SJSA1 (cell line): ENCODE data around the gene YLPM1. TPM values are rescaled to one million over a fixed set of nuclear protein-coding genes. Genes with fewer than 3 reads are reported as not detected.
A peak's percentile ranks its signal among the peaks of the same experiment; 100 is the strongest.

ENCODE experiments used
- DNase-seq, 2 experiments: peaks; one replicate each; pipeline ENCODE4 v3.0.0-alpha.2; 2015 to 2020; ENCODE audit warnings: low spot score in 2 of 2, low read depth in 1 of 2
- H3K27ac ChIP-seq: fragments of 250-450 bp; sonication (Bioruptor Pico); 2 replicates; pipeline ENCODE4 v1.5.1; 2020; ENCODE audit warnings: mild to moderate bottlenecking, moderate library complexity
- H3K27me3 ChIP-seq: fragments of 250-450 bp; sonication (Bioruptor Pico); replicated peaks from 2 replicates; pipeline ENCODE4 v1.5.1; 2020; ENCODE audit warnings: mild to moderate bottlenecking, moderate library complexity
- H3K36me3 ChIP-seq: fragments of 250-450 bp; sonication (Bioruptor Pico); 2 replicates; pipeline ENCODE4 v1.5.1; 2020; ENCODE audit warnings: mild to moderate bottlenecking
- H3K4me1 ChIP-seq: fragments of 250-450 bp; sonication (Bioruptor Pico); replicated peaks from 2 replicates; pipeline ENCODE4 v1.6.1; 2021; ENCODE audit warnings: mild to moderate bottlenecking
- H3K4me3 ChIP-seq: fragments of 250-450 bp; sonication (Bioruptor Pico); 2 replicates; pipeline ENCODE4 v1.5.1; 2020; ENCODE audit warnings: mild to moderate bottlenecking
- H3K9me3 ChIP-seq: fragments of 250-450 bp; sonication (Bioruptor Pico); replicated peaks from 2 replicates; pipeline ENCODE4 v1.5.1; 2020; ENCODE audit warnings: mild to moderate bottlenecking
- total RNA-seq: library from RNA; depleted of rRNA; stranded (reverse); fragments of >200 nt; shearing (Covaris generic); gene quantifications from 2 replicates; pipeline ENCODE4 v1.2.3, GENCODE V29; 2014; rRNA removed

Gene YLPM1, protein sequence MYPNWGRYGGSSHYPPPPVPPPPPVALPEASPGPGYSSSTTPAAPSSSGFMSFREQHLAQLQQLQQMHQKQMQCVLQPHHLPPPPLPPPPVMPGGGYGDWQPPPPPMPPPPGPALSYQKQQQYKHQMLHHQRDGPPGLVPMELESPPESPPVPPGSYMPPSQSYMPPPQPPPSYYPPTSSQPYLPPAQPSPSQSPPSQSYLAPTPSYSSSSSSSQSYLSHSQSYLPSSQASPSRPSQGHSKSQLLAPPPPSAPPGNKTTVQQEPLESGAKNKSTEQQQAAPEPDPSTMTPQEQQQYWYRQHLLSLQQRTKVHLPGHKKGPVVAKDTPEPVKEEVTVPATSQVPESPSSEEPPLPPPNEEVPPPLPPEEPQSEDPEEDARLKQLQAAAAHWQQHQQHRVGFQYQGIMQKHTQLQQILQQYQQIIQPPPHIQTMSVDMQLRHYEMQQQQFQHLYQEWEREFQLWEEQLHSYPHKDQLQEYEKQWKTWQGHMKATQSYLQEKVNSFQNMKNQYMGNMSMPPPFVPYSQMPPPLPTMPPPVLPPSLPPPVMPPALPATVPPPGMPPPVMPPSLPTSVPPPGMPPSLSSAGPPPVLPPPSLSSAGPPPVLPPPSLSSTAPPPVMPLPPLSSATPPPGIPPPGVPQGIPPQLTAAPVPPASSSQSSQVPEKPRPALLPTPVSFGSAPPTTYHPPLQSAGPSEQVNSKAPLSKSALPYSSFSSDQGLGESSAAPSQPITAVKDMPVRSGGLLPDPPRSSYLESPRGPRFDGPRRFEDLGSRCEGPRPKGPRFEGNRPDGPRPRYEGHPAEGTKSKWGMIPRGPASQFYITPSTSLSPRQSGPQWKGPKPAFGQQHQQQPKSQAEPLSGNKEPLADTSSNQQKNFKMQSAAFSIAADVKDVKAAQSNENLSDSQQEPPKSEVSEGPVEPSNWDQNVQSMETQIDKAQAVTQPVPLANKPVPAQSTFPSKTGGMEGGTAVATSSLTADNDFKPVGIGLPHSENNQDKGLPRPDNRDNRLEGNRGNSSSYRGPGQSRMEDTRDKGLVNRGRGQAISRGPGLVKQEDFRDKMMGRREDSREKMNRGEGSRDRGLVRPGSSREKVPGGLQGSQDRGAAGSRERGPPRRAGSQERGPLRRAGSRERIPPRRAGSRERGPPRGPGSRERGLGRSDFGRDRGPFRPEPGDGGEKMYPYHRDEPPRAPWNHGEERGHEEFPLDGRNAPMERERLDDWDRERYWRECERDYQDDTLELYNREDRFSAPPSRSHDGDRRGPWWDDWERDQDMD (N-terminal part only)
- 13.4 and 15.1 TPM in 2 replicates for total RNA-seq

DNA sequence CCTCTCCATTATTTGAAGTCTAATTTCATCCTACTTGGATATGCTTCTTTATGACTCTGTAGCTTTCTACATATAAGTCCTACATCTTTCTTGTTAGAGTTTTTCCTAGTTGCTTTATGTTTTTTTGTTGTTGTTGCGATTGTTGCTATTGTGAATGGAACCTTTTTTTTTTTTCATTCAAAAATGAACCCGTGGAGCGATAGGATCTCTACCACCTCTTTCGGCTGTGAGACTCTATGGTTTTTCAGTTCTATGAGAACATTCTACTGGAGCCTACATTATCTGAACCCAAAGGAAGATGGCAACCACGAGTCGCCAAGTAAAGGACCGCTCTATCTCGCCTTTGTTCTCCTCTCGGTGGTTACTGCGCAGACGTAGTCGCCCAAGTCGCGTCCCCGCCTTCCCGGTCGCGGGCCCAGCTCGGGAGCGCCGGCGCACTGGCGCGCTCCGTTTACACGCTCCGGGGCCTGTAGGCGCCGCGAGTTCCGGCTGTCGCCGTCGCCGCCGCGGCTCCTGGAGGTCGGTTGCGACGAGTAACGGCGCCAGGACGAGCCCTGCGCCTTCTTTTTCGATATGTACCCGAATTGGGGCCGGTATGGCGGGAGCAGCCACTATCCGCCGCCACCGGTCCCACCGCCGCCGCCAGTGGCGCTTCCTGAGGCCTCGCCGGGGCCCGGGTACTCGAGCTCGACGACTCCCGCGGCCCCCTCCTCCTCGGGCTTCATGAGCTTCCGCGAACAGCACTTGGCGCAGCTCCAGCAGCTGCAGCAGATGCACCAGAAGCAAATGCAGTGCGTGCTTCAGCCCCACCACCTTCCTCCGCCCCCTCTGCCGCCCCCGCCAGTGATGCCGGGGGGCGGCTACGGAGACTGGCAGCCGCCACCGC, at the start of gene YLPM1:
Gene YLPM1 (plus strand): TSS at position 400 of the 886 bp plus-strand sequence. CDS start 174 bp downstream, at position 574.
- Histone ChIP-seq H3K4me1 (peaks cover 7% of the 10 kb centered on the region), H3K36me3 (peaks cover 22% of the 10 kb centered on the region), H3K27ac (peak within 1 kb of the TSS; percentile 78), H3K27me3 (no peaks in the 10 kb centered on the region), H3K4me3 (peak within 1 kb of the TSS; percentile 81), H3K9me3 (no peaks in the 10 kb centered on the region)
- DNase-seq: peak; percentile 90 to 91

DNA sequence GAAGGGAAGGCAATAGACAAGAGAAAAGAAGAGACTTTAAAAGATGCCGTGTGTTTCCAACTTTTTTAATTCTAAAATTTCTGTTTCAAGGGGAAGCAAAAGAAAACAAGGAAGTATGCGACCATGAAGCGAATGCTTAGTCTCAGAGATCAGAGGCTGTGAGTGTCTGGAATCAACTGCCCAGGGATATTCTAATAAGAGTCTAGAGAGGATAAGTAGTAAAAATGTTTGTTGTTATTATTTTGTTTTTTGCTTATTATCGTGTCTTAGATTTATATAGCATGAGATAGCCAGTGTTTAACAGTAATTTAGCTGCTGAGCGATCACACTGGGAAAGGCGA, 49.8 kb upstream of the YLPM1 start:
- Histone ChIP-seq H3K4me3 (peak overlapping the region; percentile 63), H3K27me3 (no peaks in the 10 kb centered on the region), H3K4me1 (peaks cover 4% of the 10 kb centered on the region; the same call in 1 of the 2 replicates), H3K36me3 (peaks cover 35% of the 10 kb centered on the region), H3K27ac (peak overlapping the region; percentile 71), H3K9me3 (no peaks in the 10 kb centered on the region)
- no peak for DNase-seq

DNA sequence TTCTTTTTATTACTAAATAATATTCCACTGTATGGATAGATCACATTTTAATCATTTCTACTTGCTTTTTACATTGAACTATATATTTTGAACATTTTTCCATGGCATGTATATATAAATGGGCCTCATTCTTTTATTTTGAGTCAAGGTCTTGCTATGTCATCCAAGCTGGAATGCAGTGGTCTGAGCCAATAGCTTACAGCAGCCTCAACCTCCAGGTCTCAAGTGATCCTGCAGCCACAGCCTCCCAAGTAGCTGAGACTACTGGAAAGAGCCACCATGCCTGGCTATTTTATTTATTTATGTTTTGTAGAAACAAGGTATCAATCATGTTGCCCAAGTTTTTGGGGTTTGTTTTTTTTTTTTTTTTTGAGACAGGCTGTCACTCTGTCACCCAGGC, 42.6 kb upstream of the YLPM1 start:
- no peak for DNase-seq
- H3K27ac ChIP-seq: no peak overlapping the region

DNA sequence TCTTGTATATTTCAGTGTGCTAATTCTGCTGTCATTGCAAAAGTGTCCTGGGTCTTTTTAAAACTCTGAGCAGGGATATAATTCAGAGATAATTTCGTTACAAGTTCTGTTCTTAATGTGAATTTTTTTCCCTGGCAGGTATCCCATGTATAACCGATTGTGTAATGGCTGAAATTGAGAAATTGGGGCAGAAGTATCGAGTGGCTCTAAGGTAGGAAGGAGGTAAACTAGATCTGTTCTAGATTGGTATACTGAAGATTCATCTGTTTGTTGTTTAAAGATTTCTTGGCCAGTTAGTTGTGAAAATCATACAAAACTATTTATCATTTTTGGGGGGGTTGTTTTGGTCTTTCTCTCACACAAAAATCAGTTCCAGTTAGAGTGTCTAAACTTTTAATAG, 40.0 kb upstream of the YLPM1 start:
- no peak for DNase-seq
- no peak overlapping the region for H3K4me3 ChIP-seq
- H3K9me3 ChIP-seq: no peaks in the 10 kb centered on the region
- no peaks in the 10 kb centered on the region for H3K4me1 ChIP-seq
- H3K27me3 ChIP-seq: no peaks in the 10 kb centered on the region
- H3K27ac ChIP-seq: no peak overlapping the region
- H3K36me3 ChIP-seq: peaks cover 19% of the 10 kb centered on the region

More for the DNA sequence above, 42.6 kb upstream of the YLPM1 start:
- Histone ChIP-seq H3K9me3 (no peaks in the 10 kb centered on the region), H3K4me3 (no peak overlapping the region), H3K4me1 (no peaks in the 10 kb centered on the region), H3K27me3 (no peaks in the 10 kb centered on the region), H3K36me3 (peaks cover 38% of the 10 kb centered on the region)

DNA sequence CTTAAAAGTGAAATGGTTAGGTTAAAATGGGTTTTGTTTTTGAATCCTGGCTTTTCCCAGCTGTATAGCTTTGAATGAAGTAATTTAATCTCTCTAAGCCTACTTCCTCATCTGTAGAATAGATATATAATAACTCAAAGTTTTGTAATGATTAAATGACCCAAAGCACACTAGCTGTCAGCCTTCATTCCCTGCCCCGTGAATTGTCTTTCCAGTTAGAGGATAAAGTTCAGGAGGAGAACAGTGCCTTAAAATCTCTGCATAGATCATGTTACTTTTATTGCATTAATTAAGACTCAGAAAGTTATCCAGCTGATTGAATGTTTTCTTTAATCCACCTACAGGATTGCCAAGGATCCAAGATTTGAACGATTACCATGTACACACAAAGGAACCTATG, 30.7 kb upstream of the YLPM1 start:
- DNase-seq: no peak
- H3K4me1 ChIP-seq: no peaks in the 10 kb centered on the region
- H3K4me3 ChIP-seq: no peak overlapping the region
- no peak overlapping the region for H3K27ac ChIP-seq
- H3K27me3 ChIP-seq: no peaks in the 10 kb centered on the region
- peaks cover 26% of the 10 kb centered on the region for H3K36me3 ChIP-seq
- H3K9me3 ChIP-seq: no peaks in the 10 kb centered on the region

DNA sequence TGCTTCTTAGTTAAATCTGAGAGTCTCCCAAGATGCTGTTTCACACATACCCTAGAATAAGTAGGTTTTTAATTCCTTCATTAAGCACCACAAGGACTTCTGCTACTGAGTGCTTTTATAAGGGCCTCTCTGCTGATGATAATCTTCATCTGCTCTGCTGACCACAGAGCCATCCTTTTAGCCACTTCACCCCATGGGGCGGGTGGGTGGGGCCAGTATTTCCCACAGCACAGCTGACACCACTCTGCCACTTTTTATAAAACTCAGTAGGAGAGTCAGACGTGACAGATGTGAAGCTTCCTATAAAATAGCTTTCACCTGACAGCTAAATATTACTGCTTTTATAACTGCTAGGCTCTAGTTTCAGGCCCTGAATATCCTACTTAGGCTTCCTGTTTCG, 29.9 kb upstream of the YLPM1 start:
- Histone ChIP-seq H3K4me1 (no peaks in the 10 kb centered on the region), H3K4me3 (no peak overlapping the region), H3K27ac (no peak overlapping the region), H3K36me3 (peaks cover 29% of the 10 kb centered on the region), H3K9me3 (no peaks in the 10 kb centered on the region), H3K27me3 (no peaks in the 10 kb centered on the region)
- DNase-seq: no peak

DNA sequence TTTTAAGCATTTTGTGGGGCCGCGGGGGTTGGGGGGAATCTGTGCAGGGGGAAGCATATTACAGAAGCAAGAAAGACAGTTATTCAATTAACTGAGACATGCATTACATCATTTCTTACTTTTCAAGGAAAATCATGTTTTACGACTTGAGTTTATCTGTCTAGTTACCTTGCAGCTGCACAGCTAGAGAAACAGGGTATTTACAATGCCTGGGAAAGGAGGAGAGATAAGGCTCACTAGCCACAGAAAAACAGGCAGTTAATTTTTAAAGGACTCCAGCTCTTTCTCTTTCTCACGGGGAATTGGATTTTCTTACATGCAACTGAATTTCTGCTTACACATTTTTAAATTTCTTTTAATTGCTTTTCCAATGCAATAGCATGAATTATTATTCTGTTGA, 28.0 kb upstream of the YLPM1 start:
- Histone ChIP-seq H3K9me3 (no peaks in the 10 kb centered on the region), H3K27ac (no peak overlapping the region), H3K27me3 (no peaks in the 10 kb centered on the region), H3K4me3 (no peak overlapping the region), H3K4me1 (no peaks in the 10 kb centered on the region), H3K36me3 (peaks cover 34% of the 10 kb centered on the region)
- no peak for DNase-seq

DNA sequence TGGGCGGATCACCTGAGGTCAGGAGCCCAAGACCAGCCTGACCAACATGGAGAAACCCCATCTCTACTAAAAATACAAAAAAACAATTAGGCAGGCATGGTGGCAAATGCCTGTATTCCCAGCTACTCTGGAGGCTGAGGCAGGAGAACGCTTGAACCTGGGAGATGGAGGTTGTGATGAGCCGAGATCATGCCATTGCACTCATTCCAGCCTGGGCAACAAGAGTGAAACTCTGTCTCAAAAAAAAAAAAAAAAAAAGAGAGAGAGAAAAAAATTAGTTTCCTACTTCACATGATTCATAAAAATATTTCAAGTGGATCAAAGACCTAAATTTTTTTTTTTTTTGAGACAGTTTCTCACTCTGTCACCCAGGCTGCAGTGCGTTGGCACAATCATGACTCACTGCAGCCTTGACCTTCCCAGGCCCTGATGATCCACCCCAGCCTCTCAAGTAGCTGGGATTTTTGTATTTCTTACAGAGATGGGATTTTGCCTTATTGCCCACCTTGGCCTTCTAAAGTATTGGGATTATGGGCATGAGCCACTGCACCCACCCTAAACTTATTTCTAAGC, 25.3 kb upstream of the YLPM1 start:
- no peak overlapping the region for H3K27ac ChIP-seq
- H3K4me3 ChIP-seq: no peak overlapping the region
- no peaks in the 10 kb centered on the region for H3K4me1 ChIP-seq
- H3K27me3 ChIP-seq: no peaks in the 10 kb centered on the region
- DNase-seq: no peak
- peaks cover 32% of the 10 kb centered on the region for H3K36me3 ChIP-seq
- H3K9me3 ChIP-seq: no peaks in the 10 kb centered on the region

DNA sequence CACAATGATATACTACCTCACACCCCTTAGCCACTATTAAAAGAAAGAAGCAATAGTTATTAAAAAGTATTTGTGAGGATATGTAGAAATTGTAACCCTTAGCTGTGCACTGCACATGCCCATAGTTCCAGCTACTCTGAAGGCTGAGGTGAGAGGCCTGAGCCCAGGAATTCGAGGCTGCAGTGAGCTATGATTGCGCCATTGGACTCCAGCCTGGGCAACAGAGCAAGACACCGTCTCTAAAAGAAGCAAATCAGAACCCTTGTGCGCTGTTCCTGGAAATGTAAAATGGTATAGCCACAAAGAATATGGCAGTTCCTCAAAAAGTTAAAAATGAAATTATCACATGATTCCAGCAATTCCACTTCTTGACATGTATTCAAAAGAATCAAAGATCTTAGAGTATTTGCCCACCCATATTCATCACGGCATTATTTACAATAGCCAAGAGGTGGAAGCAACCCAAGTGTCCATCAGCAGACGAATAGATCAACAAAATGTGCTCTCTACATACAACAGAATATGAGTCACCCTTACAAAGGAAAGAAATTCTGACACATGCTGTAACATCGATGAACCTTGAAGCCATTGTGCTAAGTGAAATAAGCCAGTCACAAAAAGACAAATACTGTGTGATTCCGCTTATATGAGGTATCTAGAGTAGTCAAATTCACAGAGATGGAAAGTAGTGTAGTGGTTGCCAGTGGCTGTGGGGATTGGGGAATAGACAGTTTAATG, 23.7 kb upstream of the YLPM1 start:
- Histone ChIP-seq H3K9me3 (no peaks in the 10 kb centered on the region), H3K36me3 (peaks cover 21% of the 10 kb centered on the region), H3K4me3 (no peak overlapping the region), H3K27me3 (no peaks in the 10 kb centered on the region), H3K27ac (no peak overlapping the region), H3K4me1 (no peaks in the 10 kb centered on the region)
- DNase-seq: peak in 1 of 2 experiments; percentile 1

DNA sequence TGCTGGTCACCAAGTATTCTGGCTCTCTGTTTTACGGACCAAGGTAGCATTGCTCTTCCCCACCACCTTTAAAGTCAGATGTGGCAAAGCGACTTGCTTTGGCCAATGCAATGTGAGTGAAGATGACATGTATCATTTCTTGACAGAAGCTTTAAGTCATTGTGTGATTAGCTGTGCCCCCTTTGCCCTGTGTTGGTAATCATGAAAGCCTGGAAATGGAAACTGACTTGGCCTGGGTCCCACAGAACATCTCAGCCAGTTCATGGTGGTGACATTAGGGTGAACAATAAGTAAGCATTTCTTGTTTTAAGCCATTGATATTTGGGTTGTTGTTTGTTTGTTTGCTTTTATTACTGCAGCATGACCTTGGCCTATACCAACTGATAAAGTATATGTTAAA, 15.9 kb upstream of the YLPM1 start:
- DNase-seq: no peak
- H3K4me3 ChIP-seq: no peak overlapping the region
- H3K27ac ChIP-seq: no peak overlapping the region
- H3K4me1 ChIP-seq: no peaks in the 10 kb centered on the region
- H3K27me3 ChIP-seq: no peaks in the 10 kb centered on the region
- H3K9me3 ChIP-seq: no peaks in the 10 kb centered on the region
- no peaks in the 10 kb centered on the region for H3K36me3 ChIP-seq

DNA sequence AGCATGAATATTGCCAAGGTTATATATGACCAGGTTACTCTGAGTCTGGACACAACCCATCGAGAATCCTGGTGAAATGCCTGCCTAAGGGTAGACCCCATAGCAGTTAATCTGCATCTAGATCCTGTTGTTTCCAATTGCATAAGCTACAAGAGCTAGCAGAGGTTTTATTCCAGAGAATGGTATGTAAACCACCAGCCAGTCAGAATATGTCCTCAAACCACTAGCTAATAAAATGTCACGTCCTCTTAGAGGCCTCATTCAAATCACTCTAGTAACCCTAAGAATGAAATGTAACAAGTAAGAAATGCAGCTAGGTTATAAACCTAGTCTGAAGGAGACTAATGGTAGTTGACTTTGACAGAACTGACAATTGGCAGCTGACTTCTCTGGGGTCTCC, 9.0 kb upstream of the YLPM1 start:
- Histone ChIP-seq H3K27me3 (no peaks in the 10 kb centered on the region), H3K4me3 (no peak overlapping the region), H3K4me1 (no peaks in the 10 kb centered on the region), H3K27ac (no peak overlapping the region), H3K36me3 (no peaks in the 10 kb centered on the region), H3K9me3 (no peaks in the 10 kb centered on the region)
- DNase-seq: no peak

DNA sequence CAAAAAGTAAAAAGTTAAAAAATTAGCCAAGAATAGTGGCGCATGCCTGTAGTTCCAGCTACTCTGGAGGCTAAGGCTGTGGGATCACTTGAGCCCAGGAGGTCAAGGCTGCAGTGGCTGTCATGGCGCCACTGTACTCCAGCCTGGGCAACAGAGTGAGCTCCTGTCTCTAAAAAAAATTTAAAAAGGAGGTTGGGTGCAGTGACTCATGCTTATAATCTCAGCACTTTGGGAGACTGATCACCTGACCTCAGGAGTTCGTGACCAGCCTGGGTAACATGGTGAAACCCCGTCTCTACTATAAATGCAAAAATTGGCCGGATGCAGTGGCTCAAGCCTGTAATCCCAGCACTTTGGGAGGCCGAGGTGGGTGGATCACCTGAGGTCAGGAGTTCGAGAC, 8.2 kb upstream of the YLPM1 start:
- no peak for DNase-seq
- H3K4me3 ChIP-seq: no peak overlapping the region

More for the DNA sequence above, 8.2 kb upstream of the YLPM1 start:
- Histone ChIP-seq H3K9me3 (no peaks in the 10 kb centered on the region), H3K27ac (no peak overlapping the region), H3K27me3 (no peaks in the 10 kb centered on the region), H3K4me1 (no peaks in the 10 kb centered on the region), H3K36me3 (no peaks in the 10 kb centered on the region)
